ENCODE results near the gene REG1B.

- TF ChIP-seq, protein P1, sequence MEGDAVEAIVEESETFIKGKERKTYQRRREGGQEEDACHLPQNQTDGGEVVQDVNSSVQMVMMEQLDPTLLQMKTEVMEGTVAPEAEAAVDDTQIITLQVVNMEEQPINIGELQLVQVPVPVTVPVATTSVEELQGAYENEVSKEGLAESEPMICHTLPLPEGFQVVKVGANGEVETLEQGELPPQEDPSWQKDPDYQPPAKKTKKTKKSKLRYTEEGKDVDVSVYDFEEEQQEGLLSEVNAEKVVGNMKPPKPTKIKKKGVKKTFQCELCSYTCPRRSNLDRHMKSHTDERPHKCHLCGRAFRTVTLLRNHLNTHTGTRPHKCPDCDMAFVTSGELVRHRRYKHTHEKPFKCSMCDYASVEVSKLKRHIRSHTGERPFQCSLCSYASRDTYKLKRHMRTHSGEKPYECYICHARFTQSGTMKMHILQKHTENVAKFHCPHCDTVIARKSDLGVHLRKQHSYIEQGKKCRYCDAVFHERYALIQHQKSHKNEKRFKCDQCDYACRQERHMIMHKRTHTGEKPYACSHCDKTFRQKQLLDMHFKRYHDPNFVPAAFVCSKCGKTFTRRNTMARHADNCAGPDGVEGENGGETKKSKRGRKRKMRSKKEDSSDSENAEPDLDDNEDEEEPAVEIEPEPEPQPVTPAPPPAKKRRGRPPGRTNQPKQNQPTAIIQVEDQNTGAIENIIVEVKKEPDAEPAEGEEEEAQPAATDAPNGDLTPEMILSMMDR (IDR thresholded peaks at IDR 0.05): peak; percentile 84
- TF ChIP-seq EZH2phosphoT487 (IDR thresholded peaks at IDR 0.05) (no peak), EZH2 (IDR thresholded peaks at IDR 0.05) (no peak)
Observed at GRCh38 chr2:79041032-79041448, 46.8 kb downstream of the REG1B start.
